ENCODE data around the gene G2E3.
"Not testable (repeated sequence)": the region's sequence is repeated elsewhere in the genome, so short reads cannot be mapped to it uniquely, and the experiment has no call there.

Gene G2E3, protein sequence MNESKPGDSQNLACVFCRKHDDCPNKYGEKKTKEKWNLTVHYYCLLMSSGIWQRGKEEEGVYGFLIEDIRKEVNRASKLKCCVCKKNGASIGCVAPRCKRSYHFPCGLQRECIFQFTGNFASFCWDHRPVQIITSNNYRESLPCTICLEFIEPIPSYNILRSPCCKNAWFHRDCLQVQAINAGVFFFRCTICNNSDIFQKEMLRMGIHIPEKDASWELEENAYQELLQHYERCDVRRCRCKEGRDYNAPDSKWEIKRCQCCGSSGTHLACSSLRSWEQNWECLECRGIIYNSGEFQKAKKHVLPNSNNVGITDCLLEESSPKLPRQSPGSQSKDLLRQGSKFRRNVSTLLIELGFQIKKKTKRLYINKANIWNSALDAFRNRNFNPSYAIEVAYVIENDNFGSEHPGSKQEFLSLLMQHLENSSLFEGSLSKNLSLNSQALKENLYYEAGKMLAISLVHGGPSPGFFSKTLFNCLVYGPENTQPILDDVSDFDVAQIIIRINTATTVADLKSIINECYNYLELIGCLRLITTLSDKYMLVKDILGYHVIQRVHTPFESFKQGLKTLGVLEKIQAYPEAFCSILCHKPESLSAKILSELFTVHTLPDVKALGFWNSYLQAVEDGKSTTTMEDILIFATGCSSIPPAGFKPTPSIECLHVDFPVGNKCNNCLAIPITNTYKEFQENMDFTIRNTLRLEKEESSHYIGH

DNA sequence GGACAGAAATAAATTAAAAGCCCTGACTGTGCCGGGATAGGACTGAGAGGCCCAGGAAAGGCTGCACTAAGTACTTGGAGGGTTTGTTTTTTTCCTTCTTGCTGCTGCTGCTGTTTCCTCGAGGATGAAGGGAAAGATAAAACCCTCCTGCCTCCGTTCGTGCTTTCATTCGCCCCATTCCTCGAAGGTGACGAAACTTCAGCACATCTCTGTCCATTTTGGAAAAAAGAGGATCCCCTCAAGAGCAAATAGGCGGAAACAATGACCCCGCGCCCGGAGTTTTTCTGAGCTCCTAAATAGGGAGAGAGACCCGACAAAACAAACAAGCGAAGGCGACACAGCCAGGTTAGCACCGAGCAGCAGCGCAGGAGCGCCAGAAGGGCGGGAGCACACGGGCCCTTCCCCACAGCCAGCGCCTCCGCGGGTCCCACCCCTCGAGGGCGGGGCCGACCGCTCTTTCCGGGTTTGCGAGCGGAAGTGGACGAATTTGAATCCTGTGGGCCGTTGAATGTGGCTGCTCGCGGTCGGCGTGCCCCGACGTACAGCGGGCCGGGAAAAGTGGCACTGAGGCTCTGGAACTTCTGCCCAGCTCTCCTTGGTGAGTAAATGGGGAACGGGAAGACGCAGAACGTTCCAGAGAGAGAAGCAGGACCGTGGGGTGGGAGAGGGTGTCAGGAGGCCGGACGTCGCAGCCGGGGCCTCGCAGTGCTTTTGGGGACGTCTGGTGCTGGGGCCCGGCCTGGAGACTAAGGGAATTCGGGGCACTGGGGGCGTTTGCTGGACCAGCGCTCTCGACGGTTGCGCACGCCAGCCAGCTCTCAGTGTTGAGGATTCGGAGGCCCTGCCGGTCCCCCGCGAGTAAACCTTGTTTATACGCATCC, at the start of gene G2E3:
TSS of gene G2E3 (plus strand) at position 484 of the 881 bp plus-strand sequence. CDS start 21,922 bp downstream, outside the sequence.
- DNase-seq: peak; percentile 84

DNA sequence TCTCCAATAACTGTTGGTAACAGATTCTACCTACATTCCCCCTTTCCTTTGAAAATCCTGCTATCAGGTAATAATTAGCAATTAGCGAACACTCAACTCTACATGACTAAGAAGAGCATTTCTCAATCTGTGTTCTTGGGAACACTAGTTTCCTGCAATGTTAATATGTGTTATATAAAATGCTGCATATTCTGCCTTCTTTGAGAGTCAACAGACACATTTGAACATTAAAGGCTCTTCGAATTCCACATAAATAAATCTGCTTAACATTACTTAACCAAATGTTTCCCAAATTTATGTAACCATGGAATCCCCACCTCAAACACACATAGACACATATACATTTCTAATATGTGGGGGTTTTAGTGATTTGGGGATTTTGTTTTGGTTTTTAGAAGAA, 41.2 kb upstream of the G2E3 start:
- DNase-seq: no peak

DNA sequence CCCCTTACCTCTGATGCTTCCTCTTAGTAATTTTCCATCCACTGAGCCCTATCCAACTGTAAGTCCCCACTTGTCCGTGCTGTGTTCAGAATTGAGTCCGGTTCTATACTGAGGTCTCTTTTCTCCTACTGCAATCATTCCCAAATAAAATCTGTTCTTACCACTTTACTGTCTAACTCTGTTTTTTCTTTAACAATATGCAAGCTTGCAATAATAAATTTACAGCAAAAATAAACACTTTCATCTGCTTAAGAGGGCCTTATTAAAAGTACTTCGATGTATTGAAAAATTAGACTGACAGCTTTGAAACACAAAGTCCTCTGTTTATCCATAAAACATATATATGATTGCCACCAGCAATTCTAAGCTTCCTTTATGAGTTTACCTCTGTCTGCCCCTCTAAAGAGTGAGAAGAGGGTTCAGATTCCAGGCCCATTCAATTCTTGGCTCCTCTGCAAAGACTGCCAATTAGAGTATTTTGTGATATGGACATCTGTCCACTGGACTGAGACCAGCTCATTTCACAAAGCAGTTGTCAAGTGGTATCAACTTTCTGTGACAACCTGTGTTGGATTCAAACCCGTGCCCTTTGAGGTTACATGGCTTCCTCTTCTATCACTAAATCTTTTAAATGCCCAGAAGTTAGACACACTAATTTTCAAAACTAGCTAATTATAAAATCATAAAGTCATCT, 39.9 kb upstream of the G2E3 start:
- DNase-seq: no peak

- DNase-seq: no peak
These were observed 39.0 kb upstream of the G2E3 start for GRCh38 chr14:30519961-30520360.

- DNase-seq: no peak
These were observed 38.4 kb upstream of the G2E3 start for GRCh38 chr14:30520536-30520935.

DNA sequence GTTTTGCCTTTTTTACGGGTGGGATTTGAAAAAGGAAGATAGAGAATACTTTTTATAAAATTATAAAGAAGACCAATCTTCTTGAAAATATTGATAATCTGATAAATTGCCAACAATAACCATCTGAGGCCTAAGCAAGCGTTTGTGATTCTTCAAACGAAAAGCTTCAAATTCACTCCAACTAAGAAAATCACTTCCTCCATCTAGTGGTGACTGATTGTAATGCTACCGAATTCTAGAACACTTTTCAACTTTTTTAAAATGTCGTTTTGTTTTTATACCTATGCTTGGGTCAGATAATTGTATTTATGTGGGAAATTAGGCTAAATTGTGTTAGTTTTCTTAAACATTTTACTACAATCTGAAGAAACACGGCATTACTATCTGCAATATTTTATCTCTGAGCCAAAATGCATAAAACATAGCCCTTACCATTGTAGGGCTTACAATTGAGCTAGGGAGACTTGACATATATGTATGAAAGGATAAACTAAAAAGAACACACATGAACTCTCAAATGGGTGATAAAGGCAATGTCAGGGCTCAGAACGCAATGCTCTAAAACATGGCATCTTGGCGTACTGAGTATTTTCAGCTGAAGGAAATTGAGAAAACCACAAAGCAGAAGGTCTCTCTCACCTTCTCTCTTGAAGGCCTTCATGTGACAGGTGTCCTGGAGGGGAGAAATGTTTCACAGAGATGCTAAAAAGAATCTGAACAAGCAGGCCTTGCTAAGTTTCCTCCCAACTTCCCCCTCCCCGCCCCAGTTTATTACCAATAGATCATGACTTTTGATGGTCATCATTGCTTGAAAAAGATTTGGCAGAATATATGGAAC, 36.8 kb upstream of the G2E3 start:
- no peak for DNase-seq

DNA sequence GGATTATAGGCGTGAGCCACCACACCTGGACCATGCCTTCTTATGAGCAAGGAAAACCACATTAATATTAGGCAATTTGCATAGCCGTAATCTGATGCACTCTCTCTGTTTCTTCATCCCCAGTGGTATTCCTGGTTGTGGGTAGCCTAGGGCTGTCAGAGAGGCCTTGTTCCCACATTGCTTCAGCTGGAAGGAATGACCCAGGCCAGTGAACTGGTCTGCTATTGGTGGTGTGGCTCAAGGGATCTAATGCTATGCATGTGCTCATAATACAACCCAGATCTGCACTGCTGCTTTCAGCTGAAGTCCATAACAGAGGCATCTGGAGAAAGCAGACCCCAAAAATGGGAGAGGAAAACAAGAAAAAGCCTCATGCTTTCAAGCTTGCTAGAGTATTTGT, 33.1 kb upstream of the G2E3 start:
- no peak for DNase-seq

- DNase-seq: no peak
These were observed 31.8 kb upstream of the G2E3 start for GRCh38 chr14:30527196-30527595.

DNA sequence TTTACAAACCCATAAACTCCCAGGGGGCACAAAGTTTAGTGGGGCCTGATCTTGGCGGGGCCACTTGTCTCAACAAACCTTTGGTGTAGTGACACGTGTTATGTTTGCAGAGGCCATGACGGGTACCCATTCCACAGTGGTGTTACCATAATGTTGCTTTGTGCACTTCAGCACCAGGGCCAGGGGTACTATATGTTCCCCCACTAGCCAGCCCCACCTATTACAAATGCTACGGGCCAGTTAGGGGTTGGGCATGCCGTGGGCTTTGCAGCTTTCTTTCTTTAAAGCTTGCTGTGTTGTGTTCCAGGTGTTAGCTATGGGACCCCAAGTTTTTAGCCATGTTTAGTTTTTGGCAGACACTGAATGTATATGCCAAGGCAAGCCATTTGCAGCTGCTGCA, 30.8 kb upstream of the G2E3 start:
- no peak for DNase-seq

- DNase-seq: no peak
These were observed 29.9 kb upstream of the G2E3 start for GRCh38 chr14:30528778-30529642.

GRCh38 chr14:30532264-30532663, 26.7 kb upstream of the G2E3 start:
- DNase-seq: no peak

- no peak for DNase-seq
These were observed 25.8 kb upstream of the G2E3 start for GRCh38 chr14:30533126-30533525.

DNA sequence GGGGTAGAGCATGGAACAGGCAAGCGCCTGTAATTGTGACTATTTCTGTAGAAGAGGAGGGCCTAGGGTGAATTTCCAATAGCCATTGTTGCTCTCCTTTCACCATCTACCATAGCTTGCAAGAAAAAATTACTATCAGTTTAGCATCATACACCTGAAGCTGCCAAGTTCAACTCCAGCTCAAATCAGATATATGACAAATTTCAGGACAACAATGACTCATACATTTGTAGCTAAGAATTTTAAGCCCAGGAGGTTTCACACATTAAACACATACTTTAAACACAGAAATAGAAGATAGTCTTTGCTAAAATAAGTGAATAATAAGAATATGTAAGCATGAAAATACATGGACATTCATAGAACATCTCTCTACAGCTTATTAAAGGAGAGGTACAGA, 17.6 kb upstream of the G2E3 start:
- no peak for DNase-seq

- not testable (repeated sequence) for DNase-seq
These were observed 12.2 kb upstream of the G2E3 start for GRCh38 chr14:30546735-30547134.

DNA sequence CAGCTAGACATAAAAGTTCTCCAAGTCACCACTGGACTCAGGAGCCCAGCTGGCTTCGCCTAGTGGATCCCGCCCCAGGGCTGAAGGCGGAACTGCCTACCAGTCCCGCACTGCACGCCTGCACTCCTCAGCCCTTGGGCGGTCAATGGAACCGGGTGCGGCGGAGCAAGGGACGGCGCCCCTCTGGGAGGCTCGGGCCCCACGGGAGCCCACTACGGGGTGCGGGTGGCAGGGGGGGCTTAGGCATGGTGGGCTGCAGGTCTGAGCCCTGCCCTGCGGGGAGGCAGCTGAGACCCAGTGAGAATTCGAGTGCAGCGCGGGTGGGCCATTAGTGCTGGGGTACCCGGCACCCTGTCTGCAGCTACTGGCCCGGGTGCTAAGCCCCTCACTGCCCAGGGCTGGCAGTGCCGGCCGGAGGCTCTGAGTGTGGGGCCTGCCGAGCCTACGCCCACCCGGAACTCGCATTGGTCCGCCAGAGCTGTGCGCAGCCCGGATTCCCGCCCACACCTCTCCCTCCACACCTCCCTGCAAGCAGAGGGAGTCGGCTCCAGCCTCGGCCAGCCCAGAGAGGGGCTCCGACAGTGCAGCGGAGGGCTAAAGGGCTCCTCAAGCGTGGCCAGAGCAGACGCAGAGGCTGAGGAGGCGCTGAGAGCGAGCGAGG, 11.4 kb upstream of the G2E3 start:
- no peak for DNase-seq

GRCh38 chr14:30550335-30550734, 8.6 kb upstream of the G2E3 start:
- DNase-seq: no peak

DNA sequence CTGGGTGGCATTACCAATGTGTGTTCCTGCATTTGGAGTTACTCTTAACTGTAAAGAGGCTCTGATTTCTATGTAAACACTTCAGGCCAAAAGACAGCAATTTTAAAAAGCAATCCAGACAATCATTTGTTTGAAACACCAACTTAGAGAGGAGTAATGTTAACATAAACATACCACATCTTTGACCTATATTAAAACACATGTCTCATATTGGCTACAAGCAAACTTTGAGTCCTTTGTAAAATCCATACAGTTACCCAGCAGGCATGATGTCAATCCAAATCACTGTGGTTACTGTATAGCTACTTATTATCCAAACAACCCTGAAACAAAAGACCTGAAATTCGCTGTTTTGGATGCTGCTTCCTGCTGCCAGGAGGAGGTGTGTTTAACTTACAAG, 7.5 kb upstream of the G2E3 start:
- DNase-seq: no peak

GRCh38 chr14:30553311-30553989, 5.5 kb upstream of the G2E3 start:
- DNase-seq: no peak

- no peak for DNase-seq
These were observed 640 bp upstream of the G2E3 start for GRCh38 chr14:30558362-30558674.

GRCh38 chr14:30559638-30560091, 707 bp downstream of the G2E3 start:
- no peak for DNase-seq

All from activated T-cell treated with anti-CD3 and anti-CD28 coated beads for 4 hours (primary cell).